ENCODE measurements around the gene LIMD2. TPM values are rescaled to one million over a fixed set of nuclear protein-coding genes. Genes with fewer than 3 reads are reported as not detected.
A peak's percentile ranks its signal among the peaks of the same experiment; 100 is the strongest.

Gene LIMD2
- total RNA-seq, 5 donors from 2014 or later (not counting 1 experiment from before 2014, with no cell fraction given), result 534 to 851 (median 767) TPM

DNA sequence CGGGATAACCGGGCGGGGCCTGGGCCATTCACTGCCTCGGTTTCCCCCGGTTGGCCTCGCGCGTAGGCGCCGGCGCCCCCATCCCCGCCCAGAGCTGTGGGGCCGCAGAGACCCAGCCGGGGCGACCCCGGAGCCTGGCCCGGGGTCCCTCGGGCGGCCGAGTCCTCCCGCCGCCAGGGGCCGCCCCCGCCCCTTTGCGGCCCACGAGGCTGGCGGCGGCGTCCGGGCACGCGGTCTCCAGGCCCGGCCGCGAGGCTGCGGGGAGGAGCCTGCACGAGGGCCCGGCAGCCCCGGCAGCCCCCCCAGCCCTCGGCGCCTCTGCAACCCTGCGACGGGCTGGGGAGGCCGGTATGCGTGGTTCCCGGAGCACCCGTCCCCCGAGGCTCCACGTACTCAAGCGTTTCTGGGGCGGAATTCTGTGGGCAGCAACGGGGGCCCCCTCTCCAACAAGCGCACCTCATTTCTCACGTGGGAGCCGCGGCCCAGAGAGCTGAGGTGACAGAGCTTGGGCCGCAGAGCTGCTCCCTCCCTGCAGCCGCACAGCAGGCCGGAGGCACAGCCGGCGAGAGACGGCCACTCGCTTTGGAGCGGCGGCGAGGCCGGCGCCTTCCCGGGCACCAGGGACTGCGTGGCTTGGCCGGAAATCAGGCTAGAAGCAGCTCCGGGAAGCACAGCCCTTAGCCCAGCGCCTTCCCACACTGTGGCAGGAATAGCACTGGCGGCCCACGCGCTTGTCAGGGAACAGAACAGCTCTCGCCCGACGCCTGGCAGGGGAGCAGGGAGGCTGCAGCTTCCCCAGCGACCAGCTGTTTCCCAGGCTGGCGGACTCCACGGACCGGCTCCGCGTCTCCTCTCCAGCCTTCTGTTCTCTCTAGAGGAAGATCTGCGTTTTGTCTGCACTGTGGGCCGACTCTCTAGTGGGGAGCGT is 867 bp upstream of the LIMD2 start:
- H3K36me3 Mint-ChIP-seq, result peaks cover 37% of the 10 kb centered on the region
- no peaks in the 10 kb centered on the region for H3K9me3 Mint-ChIP-seq
- H3K27me3 Mint-ChIP-seq, result no peaks in the 10 kb centered on the region
- no peaks in the 10 kb centered on the region for H3K27me3 ChIP-seq (replicated peaks in 1 of 2; ENCODE audit: control insufficient read depth in 2 of 2, extremely low read depth in 1 of 2, insufficient read depth in 2 of 2, low read length in 1 of 2)
- H3K4me3 Mint-ChIP-seq, result peak overlapping the region; percentile 88 to 93 (median 93)
- DNase-seq (peak in 34 of 35 experiments; percentile 32 to 75 (median 55)), ATAC-seq (replicated peaks in 1 of 4) (peak; percentile 8 to 20 (median 14))
- peaks cover 44 to 79% of the 10 kb centered on the region in 2 experiments for H3K4me1 ChIP-seq (ENCODE audit: control insufficient read depth in 1 of 2, extremely low read depth in 1 of 2, insufficient read depth in 2 of 2, low read length in 2 of 2)
- H3K4me3 ChIP-seq (ENCODE audit: control insufficient read depth in 1 of 2, extremely low read depth in 1 of 2, low read length in 1 of 2), result peak overlapping the region; percentile 91
- WGBS (ENCODE audit: insufficient coverage), result under 1% methylated on average over 85 of the region's 88 CpGs
- peaks cover 10 to 49% of the 10 kb centered on the region in 2 donors for H3K36me3 ChIP-seq (ENCODE audit: control insufficient read depth in 2 of 2, extremely low read depth in 1 of 2, insufficient read depth in 1 of 2, low read length in 1 of 2)
- H3K27ac ChIP-seq (ENCODE audit: low read length), result peak overlapping the region; percentile 95
- no peaks in the 10 kb centered on the region for H3K9me3 ChIP-seq
- peak overlapping the region; percentile 97 to 99 for H3K27ac Mint-ChIP-seq
- peaks cover 61 to 69% (median 68%) of the 10 kb centered on the region in 3 donors for H3K4me1 Mint-ChIP-seq
- ChIA-PET CTCF (interaction anchor here in 1 of 2 donors (3.4 kb wide), 1 partner anchor 10 kb away, joined by 20 read pairs; no protein-coding TSS in a partner anchor), POLR2A (interaction anchor here (0.6 to 1.3 kb wide), 5 partner anchors 10 to 1285 kb away, joined by 3 to 9 read pairs (median 3); partner anchors contain the start of genes CCDC47 (in 1 of the 2) and DDX42 (in 1 of the 2))

DNA sequence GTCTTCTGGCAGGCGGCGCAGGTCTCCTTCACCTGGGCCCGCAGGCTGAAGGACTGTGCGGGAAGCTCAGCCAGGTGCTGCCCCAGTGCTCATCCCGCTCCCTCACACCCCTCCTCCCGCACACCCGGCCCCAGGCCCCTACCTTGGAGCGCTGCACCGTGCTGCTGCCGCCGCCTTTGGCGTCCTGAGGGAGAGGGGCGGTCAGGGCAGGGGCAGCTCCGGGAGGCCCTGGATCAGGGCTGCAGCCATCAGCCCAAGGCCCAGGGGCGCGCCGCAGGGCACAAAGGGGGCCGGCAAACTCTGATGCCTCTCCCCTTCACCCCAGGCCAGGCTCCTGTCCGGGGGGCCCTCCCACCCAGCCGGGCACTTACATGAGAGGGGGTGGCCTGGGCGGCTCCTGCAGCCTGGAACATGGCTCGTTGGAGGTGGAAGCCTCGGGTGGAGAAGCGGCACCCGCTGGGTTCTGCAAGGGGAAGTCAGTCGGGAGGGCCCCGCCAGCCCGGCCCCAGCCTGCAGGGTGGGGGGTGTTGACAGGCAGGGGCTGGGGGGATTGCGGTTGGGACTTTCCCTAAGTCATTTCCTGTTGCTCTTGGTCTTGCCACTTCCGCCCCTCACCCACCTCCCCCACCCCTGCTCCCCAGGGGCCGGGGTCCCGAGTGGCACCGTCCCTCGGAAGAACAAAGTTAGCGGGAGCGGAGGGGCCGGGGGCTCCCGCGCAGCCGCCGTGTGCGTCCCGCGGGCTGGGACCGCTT is 863 bp downstream of the LIMD2 start:
- Histone ChIP-seq H3K9me3 (no peaks in the 10 kb centered on the region), H3K4me3 (ENCODE audit: control insufficient read depth in 1 of 2, extremely low read depth in 1 of 2, low read length in 1 of 2) (peak overlapping the region; percentile 64 to 98), H3K27me3 (replicated peaks in 1 of 2; ENCODE audit: control insufficient read depth in 2 of 2, extremely low read depth in 1 of 2, insufficient read depth in 2 of 2, low read length in 1 of 2) (no peaks in the 10 kb centered on the region), H3K36me3 (ENCODE audit: control insufficient read depth in 2 of 2, extremely low read depth in 1 of 2, insufficient read depth in 1 of 2, low read length in 1 of 2) (peaks cover 10 to 54% of the 10 kb centered on the region in 2 donors), H3K4me1 (ENCODE audit: control insufficient read depth in 1 of 2, extremely low read depth in 1 of 2, insufficient read depth in 2 of 2, low read length in 2 of 2) (peaks cover 48 to 79% of the 10 kb centered on the region in 2 experiments), H3K27ac (ENCODE audit: low read length) (peak overlapping the region; percentile 86)
- Mint-ChIP-seq H3K4me3 (peak overlapping the region; percentile 95 to 98 (median 96)), H3K27ac (peak overlapping the region; percentile 95 to 99), H3K36me3 (peaks cover 36% of the 10 kb centered on the region), H3K27me3 (no peaks in the 10 kb centered on the region), H3K9me3 (no peaks in the 10 kb centered on the region), H3K4me1 (peaks cover 62 to 72% (median 69%) of the 10 kb centered on the region in 3 donors)
- ChIA-PET POLR2A (interaction anchor here (0.6 to 3.1 kb wide), 5 partner anchors 8 to 255 kb away, joined by 3 to 41 read pairs (median 6); no protein-coding TSS in a partner anchor), CTCF (interaction anchor here (1.0 to 6.6 kb wide), 5 partner anchors 8 to 74 kb away, joined by 4 to 70 read pairs (median 24); partner anchors contain the start of gene CCDC47 (in 1 of the 2))
- ATAC-seq (replicated peaks in 1 of 4) (peak; percentile 35 to 54 (median 36)), DNase-seq (peak; percentile 83 to 98 (median 93))
- WGBS (ENCODE audit: insufficient coverage), result under 1% methylated on average over 28 of the region's 45 CpGs

DNA sequence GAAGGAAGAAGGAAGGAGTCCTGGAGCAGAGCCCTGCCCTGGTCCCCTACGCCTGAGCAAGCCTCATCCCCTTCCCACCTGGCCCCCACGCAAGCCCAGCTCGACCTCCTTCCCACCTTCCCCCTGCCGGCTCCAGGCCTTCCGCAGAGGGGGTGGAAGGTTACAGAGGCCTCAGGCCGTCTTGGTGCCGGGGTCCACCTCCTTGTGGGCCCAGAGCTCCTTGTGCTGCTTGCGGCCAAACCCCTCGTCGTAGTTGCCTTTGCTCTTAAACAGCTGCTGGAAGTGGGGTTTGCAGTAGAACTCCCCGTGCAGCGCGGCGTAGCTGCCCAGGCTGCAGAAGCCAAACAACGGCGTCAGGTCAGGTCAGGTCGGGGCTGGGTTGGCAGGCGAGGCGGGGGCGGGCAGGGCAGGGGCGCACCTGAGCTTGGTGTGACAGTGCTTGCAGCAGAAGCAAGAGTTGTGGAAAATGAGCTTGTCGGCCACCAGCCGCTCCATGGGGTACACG is 1.5 kb downstream of the LIMD2 start:
- DNase-seq, result peak in 14 of 35 experiments; percentile 15 to 52 (median 34)
- Mint-ChIP-seq H3K9me3 (no peaks in the 10 kb centered on the region), H3K36me3 (peaks cover 36% of the 10 kb centered on the region), H3K27ac (peak overlapping the region; percentile 95 to 99), H3K27me3 (no peaks in the 10 kb centered on the region), H3K4me1 (peaks cover 62 to 72% (median 69%) of the 10 kb centered on the region in 3 donors), H3K4me3 (peak overlapping the region; percentile 95 to 98 (median 96))
- no peak for ATAC-seq (replicated peaks in 1 of 4)
- peak overlapping the region; percentile 64 to 98 for H3K4me3 ChIP-seq (ENCODE audit: control insufficient read depth in 1 of 2, extremely low read depth in 1 of 2, low read length in 1 of 2)
- H3K27me3 ChIP-seq (replicated peaks in 1 of 2; ENCODE audit: control insufficient read depth in 2 of 2, extremely low read depth in 1 of 2, insufficient read depth in 2 of 2, low read length in 1 of 2), result no peaks in the 10 kb centered on the region
- no peaks in the 10 kb centered on the region for H3K9me3 ChIP-seq
- H3K27ac ChIP-seq (ENCODE audit: low read length), result peak overlapping the region; percentile 86
- peaks cover 14 to 53% of the 10 kb centered on the region in 2 donors for H3K36me3 ChIP-seq (ENCODE audit: control insufficient read depth in 2 of 2, extremely low read depth in 1 of 2, insufficient read depth in 1 of 2, low read length in 1 of 2)
- peaks cover 46 to 79% of the 10 kb centered on the region in 2 experiments for H3K4me1 ChIP-seq (ENCODE audit: control insufficient read depth in 1 of 2, extremely low read depth in 1 of 2, insufficient read depth in 2 of 2, low read length in 2 of 2)
- WGBS (ENCODE audit: insufficient coverage), result 0% methylated on average over 18 of the region's 24 CpGs
- ChIA-PET CTCF (interaction anchor here (0.6 to 6.6 kb wide), 7 partner anchors 9 to 808 kb away, joined by 3 to 70 read pairs (median 6); partner anchors contain the start of genes CCDC47 (in 1 of the 2) and DDX5 (in 1 of the 2)), POLR2A (interaction anchor here (0.6 to 3.1 kb wide), 6 partner anchors 9 to 255 kb away, joined by 3 to 41 read pairs (median 4); partner anchors contain the start of gene STRADA (in 1 of the 2))

DNA sequence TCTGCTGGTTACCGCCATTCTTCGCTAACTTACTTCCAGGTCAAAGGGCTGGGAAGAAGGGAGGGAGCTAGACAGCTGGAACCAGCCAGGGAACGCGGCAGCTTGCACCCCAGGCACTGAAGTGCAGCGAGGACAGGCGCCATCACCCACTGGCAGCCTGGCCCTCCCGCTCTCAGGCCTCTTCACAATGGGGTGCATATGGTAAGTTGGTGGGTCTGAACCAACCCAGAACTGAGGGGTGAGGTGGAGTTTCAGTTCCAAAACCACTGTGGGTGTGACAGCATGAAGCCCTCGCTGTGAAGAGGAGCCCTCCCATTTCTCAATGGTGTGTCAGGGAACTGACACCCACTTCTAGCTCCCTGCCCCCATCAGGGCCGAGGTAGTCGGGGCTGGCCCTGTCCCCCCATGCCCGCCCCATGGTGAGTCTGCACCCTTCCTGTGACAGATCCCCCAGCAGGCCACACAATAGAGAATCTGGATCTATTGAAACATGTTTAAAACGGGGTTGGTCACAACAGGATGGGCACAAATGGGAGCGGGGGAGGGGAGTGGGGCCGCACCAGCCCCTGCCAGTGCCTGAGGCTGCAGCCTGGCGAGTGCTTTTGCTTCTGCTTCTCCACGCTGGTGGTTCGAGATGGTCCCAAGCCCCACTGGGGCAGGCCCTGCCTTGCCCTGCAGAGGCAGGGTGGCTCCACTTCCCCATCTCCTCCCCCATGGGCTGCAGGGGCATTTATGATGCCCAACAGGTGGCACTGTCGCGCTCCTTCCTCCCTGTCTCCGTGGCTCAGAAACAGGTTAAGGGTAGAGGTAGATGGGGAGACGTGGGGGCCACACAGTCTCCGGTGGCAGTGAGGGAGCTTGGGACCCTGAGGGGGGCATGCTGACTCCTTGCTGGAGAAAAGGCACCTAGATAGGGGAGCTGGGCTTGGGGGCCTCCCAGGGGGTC is 2.3 kb downstream of the LIMD2 start:
- ATAC-seq (replicated peaks in 1 of 4) (peak; percentile 10 to 28 (median 10)), DNase-seq (peak; percentile 73 to 93 (median 86))
- H3K27me3 ChIP-seq (replicated peaks in 1 of 2; ENCODE audit: control insufficient read depth in 2 of 2, extremely low read depth in 1 of 2, insufficient read depth in 2 of 2, low read length in 1 of 2), result no peaks in the 10 kb centered on the region
- Mint-ChIP-seq H3K27me3 (no peaks in the 10 kb centered on the region), H3K27ac (peak overlapping the region; percentile 95 to 99), H3K9me3 (no peaks in the 10 kb centered on the region), H3K36me3 (peaks cover 36% of the 10 kb centered on the region), H3K4me3 (peak overlapping the region; percentile 95 to 98 (median 96)), H3K4me1 (peaks cover 60 to 72% (median 69%) of the 10 kb centered on the region in 3 donors)
- H3K27ac ChIP-seq (ENCODE audit: low read length), result peak overlapping the region; percentile 86
- no peaks in the 10 kb centered on the region for H3K9me3 ChIP-seq
- H3K4me1 ChIP-seq (ENCODE audit: control insufficient read depth in 1 of 2, extremely low read depth in 1 of 2, insufficient read depth in 2 of 2, low read length in 2 of 2), result peaks cover 37 to 77% of the 10 kb centered on the region in 2 experiments
- ChIA-PET POLR2A (interaction anchor here (0.6 to 3.1 kb wide), 7 partner anchors 10 to 250 kb away, joined by 3 to 41 read pairs (median 4); partner anchors contain the start of gene STRADA (in 1 of the 2)), CTCF (interaction anchor here (0.5 to 6.6 kb wide), 10 partner anchors 9 to 808 kb away, joined by 3 to 70 read pairs (median 4); partner anchors contain the start of genes CCDC47 (in 1 of the 2) and DDX5 (in 1 of the 2))
- peak overlapping the region; percentile 64 to 98 for H3K4me3 ChIP-seq (ENCODE audit: control insufficient read depth in 1 of 2, extremely low read depth in 1 of 2, low read length in 1 of 2)
- WGBS (ENCODE audit: insufficient coverage), result 10% methylated on average over 14 of the region's 22 CpGs
- peaks cover 14 to 52% of the 10 kb centered on the region in 2 donors for H3K36me3 ChIP-seq (ENCODE audit: control insufficient read depth in 2 of 2, extremely low read depth in 1 of 2, insufficient read depth in 1 of 2, low read length in 1 of 2)

Measured in T-cell (primary cell).